Caco-2 (cell line): ENCODE data around the gene TBX21. TPM values are rescaled to one million over a fixed set of nuclear protein-coding genes. Genes with fewer than 3 reads are reported as not detected.

Experiments used
- BruUV-seq: library from RNA; stranded (reverse); fragments of 400-500 nt; replicated peaks from 2 replicates; lab custom pipeline; 2021; lab: Mats Ljungman, UMichigan
- CTCF ChIA-PET: fragments of 300-600 bp; sonication (Branson Sonifier 250); formaldehyde crosslinking; loops from one replicate; lab custom pipeline; 2022; ENCODE audit warnings: antibody characterized with exemption; lab: Charles Lee
- POLR2A ChIA-PET: fragments of 300-600 bp; sonication (Branson Sonifier 250); formaldehyde crosslinking; loops from one replicate; lab custom pipeline; 2022; ENCODE audit warnings: antibody characterized with exemption; lab: Charles Lee
- DNase-seq, 2 experiments: peaks; one replicate each; pipeline versions ENCODE4 v3.0.0 to v3.0.0-alpha.2; 2020 to 2022
- H3K27me3 ChIP-seq: replicated peaks from 2 replicates; pipeline ENCODE4 v1.6.0; 2011; ENCODE audit warnings: low read length; ENCODE audit not compliant: control insufficient read depth, insufficient read depth
- H3K36me3 ChIP-seq: 2 replicates; pipeline ENCODE4 v1.5.1; 2011; ENCODE audit warnings: low read length; ENCODE audit not compliant: control insufficient read depth, insufficient read depth
- H3K4me1 ChIP-seq: fragments of 250-450 bp; sonication (Bioruptor Pico); 2 replicates; pipeline ENCODE4 v1.5.1; 2020; ENCODE audit warnings: mild to moderate bottlenecking
- H3K4me3 ChIP-seq: 2 replicates; pipeline ENCODE4 v1.5.1; 2011; ENCODE audit warnings: low read depth, mild to moderate bottlenecking, control low read depth, low read length
- H3K9me3 ChIP-seq: fragments of 250-450 bp; sonication (Bioruptor Pico); 2 replicates; pipeline ENCODE4 v1.5.1; 2020; ENCODE audit warnings: mild to moderate bottlenecking, moderate library complexity
- H3K27ac Mint-ChIP-seq: one replicate; pipeline ENCODE4 v1.8.0; 2022; ENCODE audit warnings: mixed read lengths; ENCODE audit not compliant: unreplicated experiment
- H3K27me3 Mint-ChIP-seq: one replicate; pipeline ENCODE4 v1.8.0; 2022; ENCODE audit warnings: mixed read lengths; ENCODE audit not compliant: insufficient read depth, unreplicated experiment
- H3K36me3 Mint-ChIP-seq: one replicate; pipeline ENCODE4 v1.8.0; 2022; ENCODE audit warnings: mild to moderate bottlenecking, mixed read lengths; ENCODE audit not compliant: insufficient read depth, unreplicated experiment
- H3K4me1 Mint-ChIP-seq: one replicate; pipeline ENCODE4 v1.8.0; 2022; ENCODE audit warnings: low read depth, mixed read lengths; ENCODE audit not compliant: unreplicated experiment
- H3K4me3 Mint-ChIP-seq: one replicate; pipeline ENCODE4 v1.8.0; 2022; ENCODE audit warnings: mild to moderate bottlenecking, moderate library complexity, mixed read lengths; ENCODE audit not compliant: unreplicated experiment
- H3K9me3 Mint-ChIP-seq: one replicate; pipeline ENCODE4 v1.8.0; 2022; ENCODE audit warnings: mixed read lengths; ENCODE audit not compliant: unreplicated experiment
- intact Hi-C: fragments of 100-400 bp; cut with micrococcal nuclease; formaldehyde crosslinking; loops from one replicate; pipeline ENCODE4 v1.10.0; 2022; ENCODE audit not compliant: unreplicated experiment
- total RNA-seq: library from RNA; stranded (reverse); gene quantifications from 2 replicates; pipeline ENCODE4 v1.2.3, GENCODE V29; 2022
- TF ChIP-seq, protein P1 (sequence below), 2 experiments: fragments of 200-600 bp in 1 of 2; IDR thresholded peaks; 1 replicate in 1 of 2; 2 replicates in 1 of 2; pipeline versions ENCODE4 v1.5.1 to v1.8.0; 2011 to 2022; ENCODE audit warnings: antibody characterized with exemption in 1 of 2, control low read depth in 1 of 2, inconsistent platforms in 1 of 2, low read depth in 1 of 2, low read length in 1 of 2, mild to moderate bottlenecking in 1 of 2, moderate library complexity in 1 of 2; ENCODE audit not compliant: insufficient read depth in 1 of 2, severe bottlenecking in 1 of 2, unreplicated experiment in 1 of 2

The TBX21 gene
- total RNA-seq, 1 experiment from 2014 or later, result not detected

- Histone ChIP-seq H3K27me3 (no peaks in the 10 kb centered on the region; the same call in 1 of the 2 replicates), H3K36me3 (no peaks in the 10 kb centered on the region), H3K4me3 (no peak overlapping the region), H3K4me1 (0 out of 2 replicates have a peak, but pooled peaks cover 7% of the 10 kb centered on the region), H3K9me3 (0 out of 2 replicates have a peak, but pooled peaks cover 2% of the 10 kb centered on the region)
- DNase-seq, result peak in 1 of 2 experiments; percentile 45
- intact Hi-C loops, result no loop called here
- Mint-ChIP-seq H3K27ac (no peak overlapping the region), H3K9me3 (no peaks in the 10 kb centered on the region), H3K4me1 (no peaks in the 10 kb centered on the region), H3K4me3 (no peak overlapping the region), H3K36me3 (no peaks in the 10 kb centered on the region), H3K27me3 (peaks cover 28% of the 10 kb centered on the region)
- BruUV-seq, result no TSS peak
- TF ChIP-seq, protein P1, sequence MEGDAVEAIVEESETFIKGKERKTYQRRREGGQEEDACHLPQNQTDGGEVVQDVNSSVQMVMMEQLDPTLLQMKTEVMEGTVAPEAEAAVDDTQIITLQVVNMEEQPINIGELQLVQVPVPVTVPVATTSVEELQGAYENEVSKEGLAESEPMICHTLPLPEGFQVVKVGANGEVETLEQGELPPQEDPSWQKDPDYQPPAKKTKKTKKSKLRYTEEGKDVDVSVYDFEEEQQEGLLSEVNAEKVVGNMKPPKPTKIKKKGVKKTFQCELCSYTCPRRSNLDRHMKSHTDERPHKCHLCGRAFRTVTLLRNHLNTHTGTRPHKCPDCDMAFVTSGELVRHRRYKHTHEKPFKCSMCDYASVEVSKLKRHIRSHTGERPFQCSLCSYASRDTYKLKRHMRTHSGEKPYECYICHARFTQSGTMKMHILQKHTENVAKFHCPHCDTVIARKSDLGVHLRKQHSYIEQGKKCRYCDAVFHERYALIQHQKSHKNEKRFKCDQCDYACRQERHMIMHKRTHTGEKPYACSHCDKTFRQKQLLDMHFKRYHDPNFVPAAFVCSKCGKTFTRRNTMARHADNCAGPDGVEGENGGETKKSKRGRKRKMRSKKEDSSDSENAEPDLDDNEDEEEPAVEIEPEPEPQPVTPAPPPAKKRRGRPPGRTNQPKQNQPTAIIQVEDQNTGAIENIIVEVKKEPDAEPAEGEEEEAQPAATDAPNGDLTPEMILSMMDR (IDR thresholded peaks at IDR 0.05; ENCODE audit: insufficient read depth in 1 of 2, low read depth in 1 of 2, low read length in 1 of 2, severe bottlenecking in 1 of 2, unreplicated experiment in 1 of 2), result no peak
- ChIA-PET CTCF (interaction anchor here (0.9 to 2.6 kb wide), 2 partner anchors 8 to 87 kb away, joined by 6 to 11 read pairs; partner anchors contain the start of gene TBX21), POLR2A (interaction anchor here (0.5 kb wide), 1 partner anchor 375 kb away, joined by 4 read pairs; no protein-coding TSS in a partner anchor)
These were observed 8.2 kb downstream of the TBX21 start for GRCh38 chr17:47741109-47741792.

DNA sequence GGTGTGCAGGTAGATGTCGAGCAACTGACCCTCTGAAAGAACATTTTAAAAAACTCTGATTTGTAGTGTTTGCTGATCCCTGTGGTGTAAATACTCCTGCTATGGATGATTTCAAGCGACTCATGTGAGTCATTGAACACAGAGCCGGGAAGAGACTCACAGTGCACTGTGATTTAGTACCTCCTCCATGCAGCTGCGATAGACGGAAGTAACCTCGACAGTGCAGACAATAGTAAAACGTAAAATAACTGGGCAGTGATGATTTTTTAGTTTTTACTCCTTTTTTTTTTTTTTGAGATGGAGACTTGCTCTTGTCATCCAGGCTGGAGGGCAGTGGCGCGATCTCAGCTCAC, 8.7 kb downstream of the TBX21 start:
- no TSS peak for BruUV-seq
- Mint-ChIP-seq H3K27ac (no peak overlapping the region), H3K27me3 (peaks cover 25% of the 10 kb centered on the region), H3K9me3 (no peaks in the 10 kb centered on the region), H3K4me1 (no peaks in the 10 kb centered on the region), H3K4me3 (no peak overlapping the region), H3K36me3 (no peaks in the 10 kb centered on the region)
- TF ChIP-seq, protein P1 (IDR thresholded peaks at IDR 0.05; ENCODE audit: insufficient read depth in 1 of 2, low read depth in 1 of 2, low read length in 1 of 2, severe bottlenecking in 1 of 2, unreplicated experiment in 1 of 2), result no peak
- no peak overlapping the region for H3K4me3 ChIP-seq
- 0 out of 2 replicates have a peak, but pooled peaks cover 2% of the 10 kb centered on the region for H3K9me3 ChIP-seq
- H3K36me3 ChIP-seq, result no peaks in the 10 kb centered on the region
- CTCF ChIA-PET, result interaction anchor here (0.5 to 2.6 kb wide), 4 partner anchors 9 to 264 kb away, joined by 3 to 11 read pairs (median 6); partner anchors contain the start of gene TBX21
- no peak for DNase-seq
- intact Hi-C loops, result loop anchor here (2.0 kb wide), 1 partner anchor 43 kb away; no protein-coding TSS in a partner anchor
- H3K4me1 ChIP-seq, result 0 out of 2 replicates have a peak, but pooled peaks cover 7% of the 10 kb centered on the region
- POLR2A ChIA-PET, result interaction anchor here (0.5 kb wide), 1 partner anchor 374 kb away, joined by 4 read pairs; no protein-coding TSS in a partner anchor
- no peaks in the 10 kb centered on the region; the same call in 1 of the 2 replicates for H3K27me3 ChIP-seq

DNA sequence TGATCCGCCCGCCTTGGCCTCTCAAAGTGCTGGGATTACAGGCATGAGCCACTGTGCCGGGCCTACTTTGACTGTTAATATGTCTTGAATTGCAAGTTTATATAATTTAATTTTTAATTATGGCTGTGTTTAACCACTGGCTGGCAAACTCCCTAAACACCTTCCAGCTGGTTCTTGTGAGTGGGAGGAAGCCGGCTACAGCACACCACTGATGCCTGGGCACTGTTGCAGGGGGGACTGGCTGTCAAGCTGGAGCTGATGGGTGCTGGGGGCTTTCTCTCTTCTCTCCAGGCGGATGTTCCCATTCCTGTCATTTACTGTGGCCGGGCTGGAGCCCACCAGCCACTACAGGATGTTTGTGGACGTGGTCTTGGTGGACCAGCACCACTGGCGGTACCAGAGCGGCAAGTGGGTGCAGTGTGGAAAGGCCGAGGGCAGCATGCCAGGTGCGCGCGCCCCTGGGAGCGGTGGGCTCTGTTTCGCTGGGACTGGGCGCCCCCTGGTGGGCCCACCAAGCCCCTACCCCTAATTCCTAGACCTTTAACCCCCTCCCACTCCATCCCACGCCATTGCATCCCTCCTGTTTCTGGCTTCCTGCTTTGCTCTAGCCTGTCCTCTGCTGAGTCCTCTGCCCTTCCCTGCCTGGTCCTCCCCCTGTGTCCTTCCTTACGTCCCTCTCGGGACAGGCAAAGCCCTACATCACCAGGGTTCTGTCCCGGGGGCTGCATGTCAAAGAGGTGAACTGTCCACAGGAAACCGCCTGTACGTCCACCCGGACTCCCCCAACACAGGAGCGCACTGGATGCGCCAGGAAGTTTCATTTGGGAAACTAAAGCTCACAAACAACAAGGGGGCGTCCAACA, 9.5 kb downstream of the TBX21 start:
- DNase-seq, result peak; percentile 65 to 77
- no TSS peak for BruUV-seq
- Histone ChIP-seq H3K4me3 (no peak overlapping the region), H3K27me3 (no peaks in the 10 kb centered on the region; the same call in 1 of the 2 replicates), H3K9me3 (0 out of 2 replicates have a peak, but pooled peaks cover 2% of the 10 kb centered on the region), H3K36me3 (no peaks in the 10 kb centered on the region), H3K4me1 (0 out of 2 replicates have a peak, but pooled peaks cover 7% of the 10 kb centered on the region)
- Mint-ChIP-seq H3K27me3 (peaks cover 28% of the 10 kb centered on the region), H3K4me3 (no peak overlapping the region), H3K4me1 (no peaks in the 10 kb centered on the region), H3K36me3 (no peaks in the 10 kb centered on the region), H3K9me3 (no peaks in the 10 kb centered on the region), H3K27ac (no peak overlapping the region)
- TF ChIP-seq, protein P1 (IDR thresholded peaks at IDR 0.05; ENCODE audit: insufficient read depth in 1 of 2, low read depth in 1 of 2, low read length in 1 of 2, severe bottlenecking in 1 of 2, unreplicated experiment in 1 of 2), result peak; percentile 89 to 96
- ChIA-PET CTCF (interaction anchor here (0.5 to 2.6 kb wide), 4 partner anchors 10 to 263 kb away, joined by 3 to 11 read pairs (median 6); partner anchors contain the start of gene TBX21), POLR2A (no interaction called here)
- intact Hi-C loops, result loop anchor here (2.0 kb wide), 1 partner anchor 44 kb away; no protein-coding TSS in a partner anchor
